Hepatic stellate cell (primary cell): ENCODE results near the gene POLD4.

ENCODE experiments used
- DNase-seq: peaks from one replicate; pipeline ENCODE4 v3.0.0; 2011; ENCODE audit warnings: low spot score

POLD4 gene

DNA sequence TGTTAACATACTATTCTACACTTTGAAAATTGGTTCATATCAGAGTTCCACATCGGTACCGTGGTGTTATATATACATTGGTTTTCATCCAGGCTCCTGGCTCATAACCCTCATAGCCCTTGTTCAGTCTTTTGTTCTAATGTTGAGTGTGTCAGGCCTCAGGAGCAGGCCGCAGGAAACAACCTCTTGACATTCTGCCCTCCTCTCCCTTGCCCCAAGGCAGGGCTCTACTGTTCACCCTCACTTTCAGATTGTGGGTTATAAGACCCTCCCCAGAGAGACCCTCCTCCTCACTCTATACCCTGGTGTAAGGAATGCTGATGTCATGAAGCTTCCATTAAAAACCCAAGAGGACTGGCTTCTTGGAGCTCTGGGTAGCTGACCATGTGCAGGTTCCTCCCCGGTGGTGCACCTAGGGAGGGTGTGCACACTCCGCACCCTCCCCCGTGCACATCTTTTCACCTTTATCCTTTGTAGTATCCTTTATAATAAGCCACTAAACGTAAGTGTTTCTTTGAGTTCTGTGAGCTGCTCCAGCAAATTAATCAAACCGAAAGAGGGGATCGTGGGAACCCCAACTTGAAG is 37.9 kb downstream of the POLD4 start:
- DNase-seq = no peak

DNA sequence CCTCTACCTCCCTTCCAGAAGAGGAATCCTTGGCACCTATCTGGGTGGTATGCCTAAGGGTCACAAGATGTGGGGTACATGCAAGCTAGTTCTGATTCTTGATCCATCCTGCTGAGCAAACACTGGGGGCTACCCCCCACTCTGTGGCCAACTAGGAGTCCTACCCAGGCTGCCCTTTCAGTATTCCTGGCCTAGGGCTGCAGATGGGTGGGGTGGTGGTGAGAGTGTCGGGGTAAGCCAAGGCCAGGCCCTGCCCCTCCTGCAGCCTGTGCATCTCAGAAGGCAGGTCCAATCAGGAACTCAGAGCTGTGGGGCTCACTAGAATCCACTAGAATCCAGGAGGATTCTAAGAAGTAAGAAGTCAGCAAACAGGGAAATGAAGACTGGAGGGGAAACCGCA is 39.1 kb downstream of the POLD4 start:
- no peak for DNase-seq

DNA sequence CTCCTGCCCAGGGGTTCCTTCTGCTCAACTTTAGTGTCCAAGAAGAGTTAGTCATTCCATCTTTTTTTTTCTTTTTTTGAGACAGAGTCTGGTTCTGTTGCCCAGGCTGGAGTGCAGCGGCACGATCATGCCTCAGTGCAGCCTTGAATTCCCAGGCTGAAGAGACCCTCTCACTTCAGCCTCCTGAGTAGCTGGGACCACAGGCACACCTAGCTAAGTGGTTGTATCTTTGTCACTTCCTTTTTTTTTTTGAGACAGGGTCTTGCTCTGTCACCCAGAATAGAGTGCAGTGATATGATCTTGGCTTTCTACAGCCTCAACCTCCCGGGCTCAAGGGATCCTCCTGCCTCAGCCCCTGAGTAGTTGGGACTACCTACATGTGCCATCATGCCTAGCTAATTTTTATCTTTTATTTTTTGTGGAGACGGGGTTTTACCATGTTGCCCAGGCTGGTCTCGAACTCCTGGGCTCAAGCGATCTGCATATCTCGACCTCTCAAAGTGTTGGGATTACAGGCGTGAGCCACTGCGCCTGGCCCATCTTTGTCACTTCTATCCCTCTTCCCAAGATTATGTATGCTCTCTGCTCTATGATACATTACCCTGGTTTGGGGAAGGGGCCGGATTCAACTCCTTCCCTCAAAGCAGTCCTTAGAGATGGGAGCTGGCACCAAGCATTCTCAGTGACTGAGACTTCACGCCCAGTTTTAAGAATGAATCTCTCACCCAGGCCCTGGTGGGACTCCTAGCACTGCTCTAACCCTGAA is 40.0 kb downstream of the POLD4 start:
- DNase-seq = no peak

DNA sequence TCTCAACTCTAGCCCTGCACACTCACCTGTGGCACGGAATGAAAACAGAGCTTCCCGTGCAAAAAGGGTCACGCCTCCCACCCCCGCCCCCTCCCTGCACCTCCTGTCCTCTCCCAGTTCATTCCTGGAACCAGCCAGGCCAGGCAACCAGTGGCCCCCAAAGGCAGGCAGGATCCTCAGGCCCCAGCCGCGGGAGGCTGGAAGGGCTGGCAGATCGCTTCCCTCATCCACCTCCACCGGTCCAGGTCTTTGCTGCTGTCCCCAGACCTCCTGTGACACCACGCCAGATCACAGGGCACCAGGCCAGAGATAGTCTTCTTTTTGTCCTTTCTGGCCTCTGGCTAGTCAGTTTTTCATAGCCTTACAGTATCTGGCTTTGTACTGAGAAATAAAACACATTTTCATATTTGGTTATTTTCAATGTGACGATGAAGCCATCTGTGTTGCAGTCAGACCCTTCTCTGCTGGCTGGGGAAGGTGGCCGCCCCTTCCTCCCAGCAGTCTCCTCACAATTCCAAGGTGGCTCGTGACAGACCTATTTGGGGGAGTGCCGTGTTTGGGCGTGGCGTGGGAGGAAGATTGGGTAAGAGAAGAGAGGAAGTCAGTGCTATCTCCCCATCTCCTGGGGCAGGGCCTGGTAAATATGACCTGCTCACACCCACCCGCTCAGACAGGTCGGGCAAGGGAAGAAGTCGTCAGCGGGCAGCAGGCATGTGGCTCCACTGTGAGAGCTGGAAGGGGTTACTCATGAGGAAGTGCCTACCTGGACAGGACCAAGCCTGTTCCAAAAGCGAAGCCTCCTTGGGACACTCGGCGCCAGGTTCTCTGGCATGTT is 40.9 kb downstream of the POLD4 start:
- DNase-seq = no peak

DNA sequence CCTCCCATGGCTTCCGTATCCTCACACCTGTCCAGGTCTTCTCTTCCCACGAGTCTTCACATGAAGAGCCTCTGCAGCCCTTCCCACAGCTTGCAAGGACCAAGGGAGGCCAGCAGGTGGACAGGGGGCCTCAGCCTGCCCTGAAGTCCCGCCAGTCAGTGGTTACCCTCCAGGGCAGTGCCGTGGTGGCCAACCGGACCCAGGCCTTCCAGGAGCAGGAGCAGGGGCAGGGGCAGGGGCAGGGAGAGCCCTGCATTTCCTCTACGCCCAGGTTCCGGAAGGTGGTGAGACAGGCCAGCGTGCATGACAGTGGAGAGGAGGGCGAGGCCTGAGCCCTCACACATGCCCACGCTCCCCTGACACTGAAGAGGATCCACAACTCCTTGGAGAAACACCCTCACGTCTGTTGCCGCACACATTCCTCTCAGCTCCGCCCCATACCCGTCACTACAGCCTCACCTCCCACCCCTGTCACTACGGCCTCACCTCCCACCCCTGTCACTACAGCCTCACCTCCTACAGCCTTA is 41.7 kb downstream of the POLD4 start:
- no peak for DNase-seq

DNA sequence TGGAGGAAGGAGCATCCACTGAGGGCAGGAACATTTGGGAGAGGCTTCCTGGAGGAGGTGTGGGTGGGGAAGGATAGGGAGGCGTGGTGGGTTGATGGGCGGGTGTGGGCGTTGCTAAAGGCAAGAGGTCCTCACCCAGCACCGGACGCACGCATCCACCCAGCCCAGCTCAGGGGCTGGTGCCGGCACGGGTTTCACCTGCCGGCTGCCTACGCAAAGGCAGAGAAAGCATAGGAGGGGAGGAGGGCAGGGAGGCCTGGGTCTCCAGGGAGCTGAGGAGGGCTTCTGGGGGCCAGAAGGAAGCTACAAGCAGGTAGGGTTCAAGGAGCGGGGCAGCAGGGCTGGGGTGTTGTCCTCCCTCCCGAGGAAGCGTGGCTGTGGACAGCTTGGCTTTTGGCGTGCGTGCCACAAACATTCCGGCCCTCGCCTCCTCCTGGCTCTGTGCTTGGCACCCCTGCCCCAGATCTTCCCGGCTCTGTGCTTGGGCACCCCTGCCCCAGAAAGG is 42.2 kb downstream of the POLD4 start:
- no peak for DNase-seq

DNA sequence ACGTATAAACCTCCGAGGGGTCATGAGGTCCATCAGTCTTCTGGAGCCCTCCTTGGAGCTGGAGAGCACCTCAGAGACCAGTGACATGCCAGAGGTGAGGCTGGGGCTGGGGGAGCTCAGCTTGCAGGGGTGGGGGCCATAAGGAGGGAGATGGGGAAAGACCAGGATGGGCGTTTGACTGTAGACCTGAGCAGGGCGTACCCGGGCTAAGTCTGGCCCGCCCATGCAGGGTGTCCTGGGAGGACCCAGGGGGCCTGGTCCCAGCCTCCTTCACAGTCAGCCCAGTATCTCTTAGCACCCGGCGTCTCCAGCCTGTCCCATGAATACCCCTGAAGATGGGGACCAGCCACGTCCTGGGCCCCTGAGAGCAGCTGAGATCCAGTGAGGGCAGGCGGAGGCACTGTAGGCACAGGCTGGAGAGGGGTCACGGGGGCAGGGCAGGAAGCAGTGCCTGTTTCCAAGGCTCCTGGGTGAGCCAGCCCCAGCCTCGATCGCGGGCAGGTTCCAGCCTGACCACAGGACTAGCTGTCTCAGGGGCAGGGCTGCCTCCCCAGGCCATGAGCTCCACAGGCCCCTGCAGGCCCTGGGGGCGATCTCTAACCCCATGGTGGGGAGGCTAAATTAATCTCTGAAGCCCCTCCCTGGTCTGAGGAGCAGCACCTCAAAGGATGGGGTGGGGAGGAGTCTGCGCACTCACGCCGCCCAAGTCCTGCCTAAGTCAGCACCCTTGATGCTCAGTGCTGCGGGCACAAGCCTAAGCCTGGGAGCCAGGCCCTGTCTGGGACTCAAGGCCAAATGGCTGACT is 42.9 kb downstream of the POLD4 start:
- no peak for DNase-seq

DNA sequence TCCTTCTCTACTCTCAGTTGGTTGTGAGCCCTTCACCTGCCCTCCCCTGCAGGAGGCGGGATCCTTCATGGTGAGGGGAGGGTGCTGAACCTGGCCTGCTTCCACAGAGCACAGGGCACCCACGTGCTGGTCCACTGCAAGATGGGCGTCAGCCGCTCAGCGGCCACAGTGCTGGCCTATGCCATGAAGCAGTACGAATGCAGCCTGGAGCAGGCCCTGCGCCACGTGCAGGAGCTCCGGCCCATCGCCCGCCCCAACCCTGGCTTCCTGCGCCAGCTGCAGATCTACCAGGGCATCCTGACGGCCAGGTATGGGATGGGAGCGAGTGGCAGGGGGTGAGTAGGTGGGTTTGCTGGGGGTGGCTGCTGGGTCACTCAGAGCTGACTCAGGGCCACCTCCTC is 43.7 kb downstream of the POLD4 start:
- no peak for DNase-seq

DNA sequence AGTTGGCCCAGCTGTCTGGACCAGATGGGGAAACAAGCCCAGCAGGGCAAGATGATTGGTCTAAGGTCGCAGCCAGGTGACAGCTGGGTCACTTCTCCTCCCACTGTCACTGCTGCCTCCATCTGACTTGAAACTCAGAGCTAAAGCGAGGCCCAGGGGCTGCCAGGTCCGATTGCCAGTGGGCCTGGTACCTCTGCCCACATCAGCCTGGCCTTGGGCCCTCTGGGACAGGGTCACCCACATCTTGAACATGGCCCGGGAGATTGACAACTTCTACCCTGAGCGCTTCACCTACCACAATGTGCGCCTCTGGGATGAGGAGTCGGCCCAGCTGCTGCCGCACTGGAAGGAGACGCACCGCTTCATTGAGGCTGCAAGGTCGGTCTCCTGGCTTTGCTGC is 44.2 kb downstream of the POLD4 start:
- no peak for DNase-seq

DNA sequence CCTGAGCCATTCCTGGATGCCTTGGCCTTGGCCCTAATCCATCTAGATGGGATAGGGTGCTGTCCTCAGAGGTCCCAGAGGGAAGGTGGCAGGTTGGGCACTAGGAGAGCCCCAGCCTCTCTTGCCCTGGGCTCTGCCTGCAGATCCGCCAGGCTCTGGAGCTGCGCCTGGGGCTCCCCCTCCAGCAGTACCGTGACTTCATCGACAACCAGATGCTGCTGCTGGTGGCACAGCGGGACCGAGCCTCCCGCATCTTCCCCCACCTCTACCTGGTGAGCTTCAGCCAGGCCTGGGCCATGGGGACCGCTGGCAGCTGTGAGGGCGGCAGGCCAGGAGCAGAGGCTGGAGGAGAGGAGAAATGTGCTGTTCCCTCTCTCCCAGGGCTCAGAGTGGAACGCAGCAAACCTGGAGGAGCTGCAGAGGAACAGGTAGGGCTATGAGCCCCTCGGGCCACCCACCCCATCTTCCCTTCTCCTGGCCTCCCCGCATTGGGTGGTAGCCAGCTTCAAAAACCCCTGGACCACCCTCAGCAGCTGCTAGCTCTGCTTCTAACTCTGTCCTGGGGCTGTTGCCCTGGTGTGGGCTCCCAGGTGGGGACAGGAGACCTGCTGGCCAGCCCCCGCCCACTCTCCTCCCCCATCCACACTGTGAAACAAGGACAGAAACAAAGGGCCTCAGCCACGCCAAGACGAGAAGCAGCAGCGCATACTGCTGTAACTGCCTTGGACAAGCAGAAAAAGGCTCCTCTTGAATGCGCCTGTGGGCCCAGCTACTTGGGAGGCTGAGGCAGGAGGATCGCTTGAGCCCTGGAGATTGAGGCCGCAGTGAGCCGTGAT is 45.1 kb downstream of the POLD4 start:
- DNase-seq = no peak

DNA sequence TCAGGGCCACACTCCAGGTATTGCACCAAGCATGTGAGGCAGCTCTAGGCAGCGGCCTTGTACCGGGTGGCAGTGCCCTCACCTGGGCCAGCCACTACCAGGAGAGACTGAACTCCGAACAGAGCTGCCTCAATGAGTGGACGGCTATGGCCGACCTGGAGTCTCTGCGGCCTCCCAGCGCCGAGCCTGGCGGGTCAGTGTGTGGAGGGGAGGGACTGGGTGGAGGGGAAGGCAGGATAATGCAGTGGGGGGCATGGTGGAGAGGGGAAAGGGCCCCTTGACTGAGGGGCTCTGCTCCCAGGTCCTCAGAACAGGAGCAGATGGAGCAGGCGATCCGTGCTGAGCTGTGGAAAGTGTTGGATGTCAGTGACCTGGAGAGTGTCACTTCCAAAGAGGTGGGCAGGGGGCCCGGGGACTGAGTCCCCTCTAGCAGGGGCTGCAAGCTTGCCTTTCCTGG is 45.8 kb downstream of the POLD4 start:
- DNase-seq = no peak

DNA sequence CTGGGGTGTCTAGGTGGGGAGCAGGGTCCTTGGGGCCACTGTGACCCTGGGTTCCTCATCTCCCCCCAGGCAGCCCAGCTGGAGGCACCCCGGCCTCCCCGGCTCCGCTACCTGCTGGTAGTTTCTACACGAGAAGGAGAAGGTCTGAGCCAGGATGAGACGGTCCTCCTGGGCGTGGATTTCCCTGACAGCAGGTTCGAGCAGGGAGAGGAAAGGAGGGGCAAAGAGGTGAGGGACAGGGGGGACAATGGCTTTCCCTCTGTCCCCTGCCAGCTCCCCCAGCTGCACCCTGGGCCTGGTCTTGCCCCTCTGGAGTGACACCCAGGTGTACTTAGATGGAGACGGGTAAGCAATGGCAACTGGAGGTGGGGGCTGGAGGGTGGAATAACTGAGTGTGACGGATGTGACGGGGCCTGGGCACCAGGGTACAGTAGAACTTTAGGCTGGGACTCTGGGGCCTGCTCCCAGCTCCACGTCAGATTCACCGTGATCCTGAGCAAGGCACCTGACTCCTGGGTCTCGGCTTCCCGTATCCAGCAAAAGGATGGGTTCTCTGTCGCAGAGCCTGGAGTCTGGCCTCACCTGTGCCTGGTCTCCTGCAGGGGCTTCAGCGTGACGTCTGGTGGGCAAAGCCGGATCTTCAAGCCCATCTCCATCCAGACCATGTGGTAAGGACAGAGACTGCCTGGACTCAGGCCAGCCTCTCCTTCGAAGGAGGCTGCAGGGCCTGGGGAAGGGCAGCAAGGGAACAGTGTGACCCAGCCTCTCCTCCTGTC is 46.4 kb downstream of the POLD4 start:
- no peak for DNase-seq

DNA sequence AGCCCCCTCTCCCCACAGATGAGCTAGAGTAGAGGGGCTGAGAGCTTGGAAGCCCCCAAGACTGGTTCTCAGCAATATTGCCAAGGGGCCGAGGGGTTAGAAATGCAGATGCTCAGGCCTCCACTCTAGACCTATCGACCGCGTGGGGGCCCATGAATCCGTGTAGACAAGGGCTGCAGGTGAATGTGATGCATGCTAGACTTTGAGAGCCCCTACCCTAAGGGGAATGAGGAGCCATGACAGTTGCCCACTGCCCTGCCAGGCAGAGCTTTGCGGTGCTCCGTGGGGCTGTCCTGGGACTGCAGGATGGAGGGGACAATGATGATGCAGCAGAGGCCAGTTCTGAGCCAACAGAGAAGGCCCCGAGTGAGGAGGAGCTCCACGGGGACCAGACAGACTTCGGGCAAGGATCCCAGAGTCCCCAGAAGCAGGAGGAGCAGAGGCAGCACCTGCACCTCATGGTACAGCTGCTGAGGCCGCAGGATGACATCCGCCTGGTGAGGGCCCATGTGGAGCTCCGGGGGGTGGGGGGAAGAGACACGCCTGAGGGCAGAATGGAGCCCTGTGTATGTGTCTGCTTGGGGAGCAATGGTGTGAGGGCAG is 48.7 kb downstream of the POLD4 start:
- DNase-seq = no peak

DNA sequence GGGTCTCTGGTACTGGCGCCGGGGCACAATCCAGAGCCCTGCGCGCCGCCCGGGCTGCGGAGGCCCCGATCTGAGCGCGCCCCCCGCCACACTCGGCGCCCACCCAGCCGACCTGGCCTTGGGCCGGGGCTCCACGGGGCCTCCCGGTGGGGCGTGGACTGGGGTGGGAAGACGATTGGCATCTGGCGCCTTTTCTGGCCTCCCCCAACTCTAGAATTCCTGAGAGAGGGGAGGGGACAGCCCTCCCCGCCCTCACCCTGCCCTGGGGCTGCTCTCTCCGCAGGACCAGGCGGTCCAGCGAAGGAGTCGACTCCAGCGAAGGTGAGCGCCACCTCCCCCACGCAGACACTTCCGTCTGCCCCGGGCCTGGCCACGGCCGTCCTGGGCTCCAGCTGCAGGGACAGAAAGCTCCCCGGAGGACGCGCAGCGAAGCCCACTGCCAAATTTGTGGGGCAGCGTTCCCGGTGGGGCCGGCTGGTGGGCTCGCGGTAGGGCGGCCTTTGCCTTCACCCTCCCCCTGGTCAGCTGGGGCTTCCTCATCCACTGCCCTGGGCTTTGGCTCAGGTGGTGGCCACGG is 49.4 kb downstream of the POLD4 start:
- DNase-seq = no peak

DNA sequence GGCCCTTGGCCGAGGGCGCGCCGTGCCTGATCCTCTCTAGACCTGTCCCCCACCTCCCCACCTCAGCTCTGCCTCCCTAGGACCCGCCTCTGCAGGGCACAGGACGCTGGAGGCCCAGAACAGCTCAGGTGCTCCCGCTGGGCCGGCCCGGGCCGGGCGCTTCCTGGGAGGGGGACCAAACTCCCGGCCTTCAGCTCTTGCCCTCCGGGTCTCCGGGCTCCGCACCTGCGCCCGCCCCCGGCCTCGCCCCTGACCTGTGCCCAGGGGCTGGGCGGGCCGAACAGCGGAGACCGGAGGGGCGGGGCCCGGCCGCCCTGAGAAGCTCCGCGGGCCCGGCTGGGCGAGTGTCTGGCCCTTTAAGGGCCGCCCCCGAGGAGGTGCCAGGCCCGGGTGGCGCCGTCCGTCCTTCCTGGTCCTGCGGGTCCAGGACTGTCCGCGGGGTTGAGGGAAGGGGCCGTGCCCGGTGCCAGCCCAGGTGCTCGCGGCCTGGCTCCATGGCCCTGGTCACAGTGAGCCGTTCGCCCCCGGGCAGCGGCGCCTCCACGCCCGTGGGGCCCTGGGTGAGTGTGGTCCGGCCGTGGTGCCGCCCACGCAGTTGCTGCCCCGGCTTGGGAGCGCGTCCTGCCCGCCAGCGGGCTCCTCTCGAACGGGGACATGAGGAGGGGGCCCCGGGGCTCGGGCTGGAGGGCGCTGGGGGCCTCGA is 50.1 kb downstream of the POLD4 start, which contains the start of gene SSH3:
SSH3 (plus strand) TSS at position 399 of the 703 bp plus-strand sequence; CDS start at position 495, 96 bp downstream.
- peak; percentile 67 for DNase-seq

DNA sequence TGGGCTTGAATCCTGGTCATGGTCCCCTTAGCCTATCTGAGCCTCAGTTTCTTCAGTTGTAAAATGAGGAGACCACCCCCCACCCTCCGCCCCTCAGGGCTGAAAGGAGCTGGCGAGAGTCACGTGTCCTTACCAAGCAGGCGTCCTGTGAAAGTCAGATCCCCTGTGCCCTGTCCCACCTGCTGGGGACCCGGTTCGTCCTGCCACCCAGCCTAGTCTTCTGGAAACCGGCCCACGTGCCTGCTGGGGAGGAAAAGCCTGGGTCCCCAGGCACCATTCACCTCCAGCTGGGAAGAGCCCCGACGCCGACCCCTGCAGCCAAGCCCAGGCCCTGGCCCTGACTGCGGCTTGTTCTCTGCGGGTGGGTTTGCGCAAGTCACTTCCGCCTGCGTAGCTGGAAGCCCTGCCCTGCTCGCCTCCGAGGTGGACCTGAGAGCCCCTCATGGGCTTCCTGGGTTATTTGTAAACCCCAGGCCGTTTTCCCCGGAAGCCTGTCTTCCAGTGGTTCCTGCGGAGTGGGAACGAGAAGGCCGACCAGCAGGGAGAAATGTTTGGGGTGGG is 50.7 kb downstream of the POLD4 start:
- no peak for DNase-seq

DNA sequence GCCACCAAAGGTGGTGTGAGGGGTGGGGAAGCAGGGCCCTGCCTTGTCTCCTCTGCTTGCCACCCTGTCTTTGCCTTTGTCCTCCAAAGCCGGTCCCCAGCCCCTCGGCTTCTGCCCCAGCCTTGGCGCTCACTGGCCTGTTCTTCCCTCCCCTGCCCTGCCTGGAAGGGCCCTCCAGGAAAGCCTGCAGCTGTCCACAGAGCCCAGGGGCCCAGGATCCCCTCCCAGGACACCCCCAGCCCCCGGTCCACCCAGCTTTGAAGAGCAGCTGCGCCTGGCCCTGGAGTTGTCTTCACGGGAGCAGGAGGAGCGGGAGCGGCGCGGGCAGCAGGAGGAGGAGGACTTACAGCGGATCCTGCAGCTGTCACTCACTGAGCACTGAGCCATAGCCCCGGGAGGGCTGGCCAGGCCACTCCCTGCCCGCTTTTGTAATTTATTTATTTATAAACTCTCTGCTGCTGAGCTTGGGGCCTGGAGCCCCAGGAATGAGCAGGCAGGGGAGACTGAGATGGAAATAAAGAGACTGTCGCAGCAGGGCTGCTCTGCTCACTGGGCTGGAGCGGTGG is 51.3 kb downstream of the POLD4 start:
- DNase-seq = no peak
